SK-N-SH (cell line): ENCODE results near the gene CDC27. TPM values are rescaled to one million over a fixed set of nuclear protein-coding genes. Genes with fewer than 3 reads are reported as not detected.

Experiments
- CTCF ChIA-PET: fragments of 300-600, 350-600 bp; formaldehyde crosslinking; extraction: SDS; loops from one replicate; lab custom pipeline; 2021; lab: Yijun Ruan, JAX
- POLR2A ChIA-PET: fragments of 350-600 bp; sonication (Branson Sonifier 250); formaldehyde crosslinking; extraction: SDS; loops from one replicate; lab custom pipeline; 2020; ENCODE audit warnings: antibody characterized with exemption, inconsistent platforms; lab: Yijun Ruan, JAX
- DNase-seq: peaks from one replicate; pipeline ENCODE4 v3.0.0; 2012
- H2AFZ ChIP-seq: fragments of 200-600 bp; sonication (generic); 2 replicates; pipeline ENCODE4 v1.8.1; 2016; ENCODE audit warnings: antibody characterized with exemption, mild to moderate bottlenecking, low read depth
- H3F3A ChIP-seq: fragments of 200-600 bp; sonication (generic); replicated peaks from 2 replicates; pipeline ENCODE3; 2016; ENCODE audit warnings: antibody characterized with exemption, mild to moderate bottlenecking; ENCODE audit not compliant: insufficient read depth
- H3K27ac ChIP-seq, 2 experiments: fragments of 200-500 bp in 1 of 2; fragments of 200-600 bp in 1 of 2; sonication (Bioruptor generic) in 1 of 2; sonication (generic), shearing (Covaris generic) in 1 of 2; 2 replicates each; pipeline versions ENCODE4 v1.5.1 to v1.6.1; 2014 to 2016; ENCODE audit warnings: low read depth in 2 of 2, inconsistent platforms in 1 of 2, low read length in 1 of 2, mild to moderate bottlenecking in 1 of 2, mixed read lengths in 1 of 2
- H3K27me3 ChIP-seq: fragments of 200-600 bp; sonication (generic), shearing (Covaris generic); 2 replicates; pipeline ENCODE4 v1.6.1; 2016; ENCODE audit warnings: mixed run types; ENCODE audit not compliant: insufficient read depth
- H3K36me3 ChIP-seq, 2 experiments: fragments of 200-500 bp in 1 of 2; fragments of 200-600 bp in 1 of 2; sonication (Bioruptor generic) in 1 of 2; sonication (generic) in 1 of 2; replicated peaks in 1 of 2; 2 replicates each; pipeline versions ENCODE3 to v1.5.1; 2014 to 2016; ENCODE audit warnings: low read length in 1 of 2, mild to moderate bottlenecking in 1 of 2; ENCODE audit not compliant: insufficient read depth in 2 of 2, control insufficient read depth in 1 of 2
- H3K4me1 ChIP-seq, 2 experiments: fragments of 200-500 bp in 1 of 2; fragments of 200-600 bp in 1 of 2; sonication (Bioruptor generic) in 1 of 2; sonication (generic), shearing (Covaris generic) in 1 of 2; 2 replicates each; pipeline versions ENCODE4 v1.5.1 to v1.6.1; 2014 to 2016; ENCODE audit warnings: low read depth in 1 of 2, low read length in 1 of 2, mixed run types in 1 of 2; ENCODE audit not compliant: insufficient read depth in 2 of 2, control insufficient read depth in 1 of 2
- H3K4me2 ChIP-seq: fragments of 200-600 bp; sonication (generic), shearing (Covaris generic); 2 replicates; pipeline ENCODE4 v1.6.1; 2017; ENCODE audit warnings: mixed run types
- H3K4me3 ChIP-seq, 2 experiments: fragments of 200-500 bp in 1 of 2; fragments of 200-600 bp in 1 of 2; sonication (Bioruptor generic) in 1 of 2; sonication (generic), shearing (Covaris generic) in 1 of 2; 2 replicates each; pipeline versions ENCODE4 v1.5.1 to v1.8.1; 2014 to 2016; ENCODE audit warnings: low read depth in 2 of 2, inconsistent platforms in 1 of 2, low read length in 1 of 2, mild to moderate bottlenecking in 1 of 2, mixed read lengths in 1 of 2, moderate library complexity in 1 of 2
- H3K79me2 ChIP-seq: fragments of 200-600 bp; sonication (generic); 2 replicates; pipeline ENCODE4 v1.8.1; 2017; ENCODE audit warnings: mild to moderate bottlenecking; ENCODE audit not compliant: insufficient read depth
- H3K9ac ChIP-seq: fragments of 200-600 bp; sonication (generic); 2 replicates; pipeline ENCODE4 v1.6.1; 2017; ENCODE audit warnings: mixed run types
- H3K9me2 ChIP-seq: fragments of 200-600 bp; sonication (generic); 2 replicates; pipeline ENCODE4 v1.6.1; 2017; ENCODE audit warnings: mixed run types
- H3K9me3 ChIP-seq: fragments of 200-600 bp; sonication (generic); 2 replicates; pipeline ENCODE4 v1.6.1; 2017; ENCODE audit warnings: mixed run types, mild to moderate bottlenecking, moderate library complexity
- H4K20me1 ChIP-seq: fragments of 200-600 bp; sonication (generic); 2 replicates; pipeline ENCODE4 v1.6.1; 2017; ENCODE audit warnings: mild to moderate bottlenecking, mixed run types; ENCODE audit not compliant: insufficient read depth
- ELF1 ChIP-seq: IDR thresholded peaks from 2 replicates; pipeline ENCODE4 v1.4.0; 2012
- FOXJ3 ChIP-seq: sonication (generic); formaldehyde crosslinking; IDR thresholded peaks from 2 replicates; pipeline ENCODE4 v1.5.1; 2020; ENCODE audit warnings: mild to moderate bottlenecking, missing genetic modification reagents
- FOXM1 ChIP-seq: IDR thresholded peaks from 2 replicates; pipeline ENCODE4 v1.4.0; 2012; ENCODE audit warnings: low read depth, mild to moderate bottlenecking
- GATA2 ChIP-seq: sonication (generic); formaldehyde crosslinking; IDR thresholded peaks from 2 replicates; pipeline ENCODE4 v1.5.0; 2020; ENCODE audit warnings: mild to moderate bottlenecking, missing genetic modification reagents
- IRF3 ChIP-seq: fragments of 150-350 bp; IDR thresholded peaks from 2 replicates; pipeline ENCODE4 v1.6.1; 2016; ENCODE audit warnings: mild to moderate bottlenecking, low read depth, low read length
- MAX ChIP-seq: IDR thresholded peaks from 2 replicates; pipeline ENCODE4 v1.4.0; 2012; ENCODE audit warnings: low read depth
- MEF2A ChIP-seq: IDR thresholded peaks from 2 replicates; pipeline ENCODE4 v1.4.0; 2012; ENCODE audit warnings: low read depth, borderline replicate concordance
- MXI1 ChIP-seq: IDR thresholded peaks from 2 replicates; pipeline ENCODE4 v1.6.1; 2012; ENCODE audit warnings: mild to moderate bottlenecking, low read depth, low read length, improper control_type of control experiment
- NFIC ChIP-seq: IDR thresholded peaks from 2 replicates; pipeline ENCODE4 v1.4.0; 2012; ENCODE audit warnings: borderline replicate concordance
- NRF1 ChIP-seq: IDR thresholded peaks from 2 replicates; pipeline ENCODE4 v1.6.1; 2012; ENCODE audit warnings: low read depth, mild to moderate bottlenecking, low read length
- PBX3 ChIP-seq: IDR thresholded peaks from 2 replicates; pipeline ENCODE4; 2012
- RAD21 ChIP-seq: IDR thresholded peaks from 2 replicates; pipeline ENCODE4 v1.6.1; 2012; ENCODE audit warnings: mild to moderate bottlenecking, low read length
- RFX5 ChIP-seq: IDR thresholded peaks from 2 replicates; pipeline ENCODE4 v1.6.1; 2012; ENCODE audit warnings: mild to moderate bottlenecking, improper control_type of control experiment, low read length
- RXRA ChIP-seq: IDR thresholded peaks from 2 replicates; pipeline ENCODE4 v1.4.0; 2012; ENCODE audit warnings: low read depth, mild to moderate bottlenecking, borderline replicate concordance
- SIN3A ChIP-seq: IDR thresholded peaks from 2 replicates; pipeline ENCODE4 v1.6.1; 2012; ENCODE audit warnings: low read depth, mild to moderate bottlenecking, low read length, moderate library complexity, borderline replicate concordance
- SMC3 ChIP-seq: IDR thresholded peaks from 2 replicates; pipeline ENCODE4 v1.6.1; 2012; ENCODE audit warnings: low read depth, low read length, improper control_type of control experiment
- TAF1 ChIP-seq: IDR thresholded peaks from 2 replicates; pipeline ENCODE4 v1.6.1; 2012; ENCODE audit warnings: low read depth, mild to moderate bottlenecking, low read length, moderate library complexity, borderline replicate concordance
- TCF12 ChIP-seq: IDR thresholded peaks from 2 replicates; pipeline ENCODE4 v1.4.0; 2012
- TEAD4 ChIP-seq: IDR thresholded peaks from 2 replicates; pipeline ENCODE4 v1.4.0; 2012; ENCODE audit warnings: mild to moderate bottlenecking, borderline replicate concordance; ENCODE audit not compliant: insufficient read depth
- USF1 ChIP-seq: IDR thresholded peaks from 2 replicates; pipeline ENCODE4 v1.4.0; 2012; ENCODE audit warnings: low read depth, borderline replicate concordance
- WGBS: methylation state at CpG from one replicate; pipeline ENCODE4 v1.1.6; 2017; ENCODE audit warnings: low lambda C conversion rate; 5-methylcytosine and 5-hydroxymethylcytosine counted together
- polyA plus RNA-seq, 3 experiments: library from polyadenylated mRNA; depleted of rRNA; stranded (reverse); fragments of >200 nt; gene quantifications; 2 replicates each; pipeline ENCODE4 v1.2.3, GENCODE V29; 2012
- TF ChIP-seq, protein P1 (sequence below): IDR thresholded peaks from 2 replicates; pipeline ENCODE4 v1.6.1; 2012; ENCODE audit warnings: mild to moderate bottlenecking, low read depth, low read length, moderate library complexity

CDC27 gene
- polyA plus RNA-seq, 1 of the 3 experiments (the other 2 are of a cell fraction): 44.3 TPM

- TF ChIP-seq PBX3 (no peak), USF1 (no peak)
- TF ChIP-seq, all 33 proteins: peak for 0
Observed at GRCh38 chr17:47223460-47223859, 34.4 kb upstream of the CDC27 start (continued).

- H2AFZ ChIP-seq: peak overlapping the region; percentile 9; the same call in 1 of the 2 replicates
- POLR2A ChIA-PET: no interaction called here
- peaks cover 15% of the 10 kb centered on the region for H3F3A ChIP-seq
- no peak overlapping the region for H3K27ac ChIP-seq
- peaks cover 4 to 17% of the 10 kb centered on the region in 2 experiments; a peak in 2 of 4 replicates for H3K4me1 ChIP-seq
- no peaks in the 10 kb centered on the region for H3K27me3 ChIP-seq
- no peaks in the 10 kb centered on the region for H3K36me3 ChIP-seq
- WGBS: 72% methylated on average over 3 of the region's 3 CpGs
- H3K9me2 ChIP-seq: no peaks in the 10 kb centered on the region
- no peak overlapping the region for H3K4me3 ChIP-seq
- H3K9ac ChIP-seq: no peak overlapping the region
- TF ChIP-seq TEAD4 (no peak), RXRA (no peak), MXI1 (no peak), MAX (no peak), TAF1 (no peak), FOXJ3 (CRISPR knock-in tag) (no peak), PBX3 (no peak), RAD21 (no peak), NRF1 (no peak), SIN3A (no peak), MEF2A (no peak), NFIC (no peak), TCF12 (no peak), SMC3 (no peak), RFX5 (no peak), IRF3 (no peak), FOXM1 (no peak), GATA2 (CRISPR knock-in tag) (no peak), ELF1 (no peak)
- TF ChIP-seq, protein P1, sequence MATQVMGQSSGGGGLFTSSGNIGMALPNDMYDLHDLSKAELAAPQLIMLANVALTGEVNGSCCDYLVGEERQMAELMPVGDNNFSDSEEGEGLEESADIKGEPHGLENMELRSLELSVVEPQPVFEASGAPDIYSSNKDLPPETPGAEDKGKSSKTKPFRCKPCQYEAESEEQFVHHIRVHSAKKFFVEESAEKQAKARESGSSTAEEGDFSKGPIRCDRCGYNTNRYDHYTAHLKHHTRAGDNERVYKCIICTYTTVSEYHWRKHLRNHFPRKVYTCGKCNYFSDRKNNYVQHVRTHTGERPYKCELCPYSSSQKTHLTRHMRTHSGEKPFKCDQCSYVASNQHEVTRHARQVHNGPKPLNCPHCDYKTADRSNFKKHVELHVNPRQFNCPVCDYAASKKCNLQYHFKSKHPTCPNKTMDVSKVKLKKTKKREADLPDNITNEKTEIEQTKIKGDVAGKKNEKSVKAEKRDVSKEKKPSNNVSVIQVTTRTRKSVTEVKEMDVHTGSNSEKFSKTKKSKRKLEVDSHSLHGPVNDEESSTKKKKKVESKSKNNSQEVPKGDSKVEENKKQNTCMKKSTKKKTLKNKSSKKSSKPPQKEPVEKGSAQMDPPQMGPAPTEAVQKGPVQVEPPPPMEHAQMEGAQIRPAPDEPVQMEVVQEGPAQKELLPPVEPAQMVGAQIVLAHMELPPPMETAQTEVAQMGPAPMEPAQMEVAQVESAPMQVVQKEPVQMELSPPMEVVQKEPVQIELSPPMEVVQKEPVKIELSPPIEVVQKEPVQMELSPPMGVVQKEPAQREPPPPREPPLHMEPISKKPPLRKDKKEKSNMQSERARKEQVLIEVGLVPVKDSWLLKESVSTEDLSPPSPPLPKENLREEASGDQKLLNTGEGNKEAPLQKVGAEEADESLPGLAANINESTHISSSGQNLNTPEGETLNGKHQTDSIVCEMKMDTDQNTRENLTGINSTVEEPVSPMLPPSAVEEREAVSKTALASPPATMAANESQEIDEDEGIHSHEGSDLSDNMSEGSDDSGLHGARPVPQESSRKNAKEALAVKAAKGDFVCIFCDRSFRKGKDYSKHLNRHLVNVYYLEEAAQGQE: no peak
- H3K9me3 ChIP-seq: no peaks in the 10 kb centered on the region
- H4K20me1 ChIP-seq: no peaks in the 10 kb centered on the region
- H3K79me2 ChIP-seq: no peaks in the 10 kb centered on the region
- CTCF ChIA-PET: interaction anchor here (1.6 to 8.6 kb wide), 2 partner anchors 10 to 93 kb away, joined by 4 to 57 read pairs; no protein-coding TSS in a partner anchor
- H3K4me2 ChIP-seq: no peak overlapping the region; the same call in 1 of the 2 replicates
- DNase-seq: no peak
Observed at GRCh38 chr17:47223007-47223406, 33.9 kb upstream of the CDC27 start.
